Smooth muscle cell (in vitro differentiated cells): ENCODE results near the gene CTTNBP2NL. TPM values are rescaled to one million over a fixed set of nuclear protein-coding genes. Genes with fewer than 3 reads are reported as not detected.

ENCODE experiments used
- DNase-seq: peaks from one replicate; lab custom pipeline; 2025; ENCODE audit not compliant: unreplicated experiment; lab: John Stamatoyannopoulos, UW
- H2AFZ ChIP-seq: fragments of 200-600 bp; sonication (generic); 2 replicates; pipeline ENCODE4 v1.6.0; 2016; ENCODE audit warnings: antibody characterized with exemption, low read depth, mild to moderate bottlenecking
- H3F3A ChIP-seq: fragments of 200-600 bp; sonication (generic); 2 replicates; pipeline ENCODE4 v1.6.0; 2017; ENCODE audit warnings: antibody characterized with exemption, low read depth
- H3K27ac ChIP-seq: fragments of 200-600 bp; sonication (generic); 2 replicates; pipeline ENCODE4 v1.5.1; 2016; ENCODE audit warnings: low read depth, mild to moderate bottlenecking
- H3K27me3 ChIP-seq: fragments of 200-600 bp; sonication (generic); 2 replicates; pipeline ENCODE4 v1.6.1; 2016; ENCODE audit warnings: low read depth, mild to moderate bottlenecking
- H3K36me3 ChIP-seq: fragments of 200-600 bp; sonication (generic); 2 replicates; pipeline ENCODE4 v1.5.1; 2016; ENCODE audit warnings: low read depth
- H3K4me1 ChIP-seq: fragments of 200-600 bp; sonication (generic); 2 replicates; pipeline ENCODE4 v1.5.1; 2016; ENCODE audit warnings: low read depth
- H3K4me2 ChIP-seq: fragments of 200-600 bp; sonication (generic); 2 replicates; pipeline ENCODE4 v1.6.0; 2016; ENCODE audit warnings: mild to moderate bottlenecking
- H3K4me3 ChIP-seq: fragments of 200-600 bp; sonication (generic); 2 replicates; pipeline ENCODE4 v1.5.1; 2016; ENCODE audit warnings: mild to moderate bottlenecking
- H3K79me2 ChIP-seq: fragments of 200-600 bp; sonication (generic); 2 replicates; pipeline ENCODE4 v1.6.0; 2016; ENCODE audit warnings: low read depth, mild to moderate bottlenecking
- H3K9ac ChIP-seq: fragments of 200-600 bp; sonication (generic); 2 replicates; pipeline ENCODE4 v1.6.0; 2016; ENCODE audit warnings: low read depth
- H3K9me3 ChIP-seq: fragments of 200-600 bp; sonication (generic); replicated peaks from 2 replicates; pipeline ENCODE4 v1.5.1; 2016; ENCODE audit warnings: low read depth
- H4K20me1 ChIP-seq: fragments of 200-600 bp; sonication (generic); 2 replicates; pipeline ENCODE4 v1.6.0; 2016; ENCODE audit warnings: low read depth
- WGBS: methylation state at CpG from one replicate; pipeline ENCODE4 v1.1.7; 2016; ENCODE audit warnings: low lambda C conversion rate; 5-methylcytosine and 5-hydroxymethylcytosine counted together
- polyA plus RNA-seq: library from polyadenylated mRNA; unstranded; fragments of >200 nt; fragmentation: Nextera tagmentation; extraction: Ambion mirVana; gene quantifications from 2 replicates; pipeline ENCODE4 v1.2.1, GENCODE V29; 2016
- total RNA-seq: library from RNA; depleted of rRNA; stranded (reverse); fragments of >200 nt; gene quantifications from 2 replicates; pipeline ENCODE4 v1.2.3, GENCODE V29; 2014
- TF ChIP-seq, protein P1 (sequence below): fragments of 200-600 bp; sonication (generic); IDR thresholded peaks from 2 replicates; pipeline ENCODE4 v1.5.1; 2017; ENCODE audit warnings: borderline replicate concordance, mild to moderate bottlenecking, antibody characterized with exemption; ENCODE audit not compliant: insufficient read depth, poor library complexity, severe bottlenecking

The CTTNBP2NL gene
- total and polyA plus RNA-seq, 2 experiments from 2014 or later, result 10.4 to 19.7 TPM

DNA sequence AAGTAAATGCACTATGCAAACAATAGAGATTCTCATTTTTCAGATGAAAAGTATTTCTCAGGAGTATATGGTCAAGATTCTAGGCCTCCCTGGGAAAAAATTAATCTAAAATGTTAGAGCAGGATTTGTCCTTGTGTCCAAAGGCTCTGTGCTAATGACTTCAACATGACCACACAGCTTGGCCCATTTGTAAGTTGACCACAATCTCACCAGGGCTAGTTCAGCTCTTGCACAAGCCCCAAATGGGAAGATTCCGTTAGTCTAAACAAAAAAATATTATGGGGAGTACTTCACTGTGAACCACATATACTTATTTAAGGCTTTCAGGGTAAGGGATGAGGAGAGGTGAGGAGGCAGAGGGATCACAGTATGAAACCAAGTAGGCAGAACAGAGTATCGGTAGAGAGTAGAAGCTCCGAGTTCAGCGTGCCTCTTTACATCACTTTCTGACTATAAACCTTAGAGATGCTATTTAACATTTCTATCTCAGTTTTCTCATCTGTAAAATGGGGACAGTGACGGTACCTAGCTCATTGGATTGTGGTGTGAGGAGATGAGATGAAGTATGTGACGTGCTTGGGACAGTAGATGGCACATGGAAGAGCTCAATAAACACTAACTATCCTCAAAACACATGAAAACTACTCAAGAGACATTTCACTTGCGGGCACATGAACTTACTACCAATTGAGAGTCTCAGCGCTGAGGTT is 37.8 kb upstream of the CTTNBP2NL start:
- Histone ChIP-seq H2AFZ (no peak overlapping the region), H3K36me3 (no peaks in the 10 kb centered on the region), H3K27me3 (no peaks in the 10 kb centered on the region), H3K4me3 (no peak overlapping the region), H3K4me1 (peaks cover 2% of the 10 kb centered on the region), H4K20me1 (no peaks in the 10 kb centered on the region), H3K79me2 (no peaks in the 10 kb centered on the region), H3K9ac (no peak overlapping the region), H3K4me2 (no peak overlapping the region), H3F3A (no peaks in the 10 kb centered on the region), H3K27ac (no peak overlapping the region), H3K9me3 (no peaks in the 10 kb centered on the region)
- DNase-seq, result no peak
- WGBS, result 87% methylated on average over 8 of the region's 8 CpGs
- TF ChIP-seq, protein P1, sequence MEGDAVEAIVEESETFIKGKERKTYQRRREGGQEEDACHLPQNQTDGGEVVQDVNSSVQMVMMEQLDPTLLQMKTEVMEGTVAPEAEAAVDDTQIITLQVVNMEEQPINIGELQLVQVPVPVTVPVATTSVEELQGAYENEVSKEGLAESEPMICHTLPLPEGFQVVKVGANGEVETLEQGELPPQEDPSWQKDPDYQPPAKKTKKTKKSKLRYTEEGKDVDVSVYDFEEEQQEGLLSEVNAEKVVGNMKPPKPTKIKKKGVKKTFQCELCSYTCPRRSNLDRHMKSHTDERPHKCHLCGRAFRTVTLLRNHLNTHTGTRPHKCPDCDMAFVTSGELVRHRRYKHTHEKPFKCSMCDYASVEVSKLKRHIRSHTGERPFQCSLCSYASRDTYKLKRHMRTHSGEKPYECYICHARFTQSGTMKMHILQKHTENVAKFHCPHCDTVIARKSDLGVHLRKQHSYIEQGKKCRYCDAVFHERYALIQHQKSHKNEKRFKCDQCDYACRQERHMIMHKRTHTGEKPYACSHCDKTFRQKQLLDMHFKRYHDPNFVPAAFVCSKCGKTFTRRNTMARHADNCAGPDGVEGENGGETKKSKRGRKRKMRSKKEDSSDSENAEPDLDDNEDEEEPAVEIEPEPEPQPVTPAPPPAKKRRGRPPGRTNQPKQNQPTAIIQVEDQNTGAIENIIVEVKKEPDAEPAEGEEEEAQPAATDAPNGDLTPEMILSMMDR, result no peak

DNA sequence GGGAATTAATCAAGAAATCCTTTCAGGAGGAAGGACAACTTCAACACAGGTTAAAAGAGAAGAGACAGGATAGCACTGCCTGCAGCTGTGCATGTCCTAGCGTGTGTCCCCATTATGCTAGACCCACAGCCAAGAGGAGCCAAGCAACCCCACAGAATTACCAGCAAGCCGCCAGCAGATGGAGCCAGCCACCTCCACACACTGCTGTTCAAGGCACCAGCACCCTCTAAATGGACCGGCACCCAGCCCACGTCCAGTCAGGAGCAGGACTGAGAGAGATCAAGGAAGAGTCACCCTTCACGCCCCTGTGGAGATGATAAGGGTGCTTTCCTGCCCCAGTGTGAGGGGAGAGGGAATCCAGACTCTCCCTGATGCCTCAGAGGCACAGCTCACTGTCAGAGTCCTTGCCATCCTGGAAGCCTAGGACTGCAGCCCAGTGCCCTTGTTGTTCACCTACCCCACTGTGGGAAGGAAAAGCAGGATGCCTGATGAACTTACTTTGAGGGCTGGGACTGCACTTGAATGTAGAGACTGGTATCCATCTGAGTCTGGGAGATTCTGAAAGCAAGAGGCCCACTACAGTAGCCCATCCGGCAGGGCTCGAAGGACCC is 37.1 kb upstream of the CTTNBP2NL start:
- H3K79me2 ChIP-seq, result no peaks in the 10 kb centered on the region
- DNase-seq, result no peak
- TF ChIP-seq, protein P1, result peak; percentile 59
- no peak overlapping the region for H3K27ac ChIP-seq
- no peaks in the 10 kb centered on the region for H3F3A ChIP-seq
- no peak overlapping the region for H2AFZ ChIP-seq
- no peaks in the 10 kb centered on the region for H4K20me1 ChIP-seq
- H3K9ac ChIP-seq, result no peak overlapping the region
- H3K4me1 ChIP-seq, result peaks cover 2% of the 10 kb centered on the region
- H3K27me3 ChIP-seq, result no peaks in the 10 kb centered on the region
- no peaks in the 10 kb centered on the region for H3K36me3 ChIP-seq
- no peak overlapping the region for H3K4me2 ChIP-seq
- no peaks in the 10 kb centered on the region for H3K9me3 ChIP-seq
- H3K4me3 ChIP-seq, result no peak overlapping the region
- 48% methylated on average over 7 of the region's 7 CpGs for WGBS

DNA sequence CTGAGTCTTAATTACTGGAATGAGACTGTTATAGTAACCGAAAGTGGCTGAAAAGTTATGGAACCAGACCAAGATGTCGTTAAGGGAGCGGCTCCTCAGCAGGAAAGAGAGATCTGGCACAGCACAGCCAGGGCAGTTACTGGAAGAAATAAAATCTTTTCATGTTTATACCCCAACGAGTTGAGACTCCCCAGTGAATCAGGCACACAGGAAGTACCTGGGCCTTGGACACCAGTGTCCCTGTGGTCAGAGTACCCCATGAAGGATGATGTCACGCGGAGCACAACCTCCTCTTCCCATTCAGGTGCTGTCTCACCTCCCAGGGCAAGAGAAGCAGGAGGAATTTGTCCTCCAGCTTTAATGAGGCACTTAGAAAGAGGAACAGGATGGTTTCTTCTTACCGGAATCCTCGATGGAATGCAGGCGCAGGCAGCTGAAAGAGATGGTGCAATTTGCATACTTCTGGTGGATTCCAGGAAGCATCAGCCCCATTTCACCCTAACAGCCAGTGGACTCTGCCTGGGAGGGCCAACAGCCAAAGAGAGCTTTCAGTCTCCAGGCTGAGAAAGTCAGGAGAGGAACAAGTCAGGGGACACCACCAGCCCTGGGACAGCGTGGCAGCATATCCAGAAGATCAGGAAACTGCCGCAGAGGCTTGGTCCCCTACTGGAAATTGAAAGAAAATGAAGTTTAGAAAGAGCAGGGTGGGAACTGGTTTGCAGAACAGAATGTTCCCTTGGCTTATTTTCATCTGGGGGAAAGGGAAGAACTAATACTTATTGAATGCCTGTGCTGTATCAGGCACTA is 35.9 kb upstream of the CTTNBP2NL start:
- H3K4me3 ChIP-seq, result no peak overlapping the region
- no peaks in the 10 kb centered on the region for H3K36me3 ChIP-seq
- H3K27me3 ChIP-seq, result no peaks in the 10 kb centered on the region
- H4K20me1 ChIP-seq, result no peaks in the 10 kb centered on the region
- TF ChIP-seq, protein P1, result no peak
- no peaks in the 10 kb centered on the region for H3F3A ChIP-seq
- peak overlapping the region; percentile 17 for H3K27ac ChIP-seq
- peak overlapping the region; percentile 7 for H2AFZ ChIP-seq
- H3K9ac ChIP-seq, result no peak overlapping the region
- no peaks in the 10 kb centered on the region for H3K79me2 ChIP-seq
- peaks cover 2% of the 10 kb centered on the region for H3K4me1 ChIP-seq
- no peaks in the 10 kb centered on the region for H3K9me3 ChIP-seq
- no peak for DNase-seq
- WGBS, result 51% methylated on average over 11 of the region's 11 CpGs
- no peak overlapping the region for H3K4me2 ChIP-seq
